Measurements from ENCODE around the gene SLC35A5. TPM values are rescaled to one million over a fixed set of nuclear protein-coding genes. Genes with fewer than 3 reads are reported as not detected.
"Not testable (repeated sequence)": the region's sequence is repeated elsewhere in the genome, so short reads cannot be mapped to it uniquely, and the experiment has no call there.

SLC35A5 gene
- total RNA-seq, 1 experiment from 2014 or later: 19.1 TPM

- POLR2A ChIA-PET: interaction anchor here (0.7 kb wide), 1 partner anchor 314 kb away, joined by 3 read pairs; no protein-coding TSS in a partner anchor
- H3K36me3 Mint-ChIP-seq (ENCODE audit: insufficient read depth, unreplicated experiment): peaks cover 36% of the 10 kb centered on the region
- H3K9me3 ChIP-seq: no peaks in the 10 kb centered on the region
- no peaks in the 10 kb centered on the region for H3K27me3 Mint-ChIP-seq (ENCODE audit: insufficient read depth, unreplicated experiment)
- intact Hi-C loops (cut with micrococcal nuclease; ENCODE audit: unreplicated experiment): loop anchor here (5.0 kb wide), 1 partner anchor 432 kb away; the partner anchor contains the start of gene GTPBP8
- no peak for TF ChIP-seq CTCF (IDR thresholded peaks at IDR 0.05; ENCODE audit: insufficient read depth in 1 of 2, low read depth in 1 of 2, low read length in 1 of 2, severe bottlenecking in 1 of 2, unreplicated experiment in 1 of 2)
- H3K27me3 ChIP-seq (replicated peaks; ENCODE audit: control insufficient read depth, insufficient read depth, low read length): no peaks in the 10 kb centered on the region
- CTCF ChIA-PET: no interaction called here
- no peak for DNase-seq
- H3K4me3 ChIP-seq (ENCODE audit: low read depth, low read length): peak overlapping the region; percentile 92
- peaks cover 12% of the 10 kb centered on the region for H3K4me1 Mint-ChIP-seq (ENCODE audit: low read depth, unreplicated experiment)
- H3K36me3 ChIP-seq (ENCODE audit: control insufficient read depth, insufficient read depth, low read length): no peaks in the 10 kb centered on the region
- no TSS peak for BruUV-seq (replicated peaks)
- peak overlapping the region; percentile 97 for H3K27ac Mint-ChIP-seq (ENCODE audit: unreplicated experiment)
- no peaks in the 10 kb centered on the region for H3K9me3 Mint-ChIP-seq (ENCODE audit: unreplicated experiment)
- H3K4me1 ChIP-seq: peaks cover 5% of the 10 kb centered on the region; the same call in 1 of the 2 replicates
- peak overlapping the region; percentile 95 for H3K4me3 Mint-ChIP-seq (ENCODE audit: unreplicated experiment)
Measured at GRCh38 chr3:112560307-112560706, 1.5 kb upstream of the SLC35A5 start.

- Mint-ChIP-seq H3K9me3 (ENCODE audit: unreplicated experiment) (no peaks in the 10 kb centered on the region), H3K27ac (ENCODE audit: unreplicated experiment) (peak overlapping the region; percentile 97), H3K36me3 (ENCODE audit: insufficient read depth, unreplicated experiment) (peaks cover 37% of the 10 kb centered on the region), H3K27me3 (ENCODE audit: insufficient read depth, unreplicated experiment) (no peaks in the 10 kb centered on the region), H3K4me3 (ENCODE audit: unreplicated experiment) (peak overlapping the region; percentile 95), H3K4me1 (ENCODE audit: low read depth, unreplicated experiment) (peaks cover 18% of the 10 kb centered on the region)
- ChIA-PET CTCF (no interaction called here), POLR2A (interaction anchor here (0.7 kb wide), 1 partner anchor 315 kb away, joined by 3 read pairs; no protein-coding TSS in a partner anchor)
- no peaks in the 10 kb centered on the region for H3K9me3 ChIP-seq
- peak; percentile 78 to 79 for DNase-seq
- no peaks in the 10 kb centered on the region for H3K27me3 ChIP-seq (replicated peaks; ENCODE audit: control insufficient read depth, insufficient read depth, low read length)
- no peak for TF ChIP-seq CTCF (IDR thresholded peaks at IDR 0.05; ENCODE audit: insufficient read depth in 1 of 2, low read depth in 1 of 2, low read length in 1 of 2, severe bottlenecking in 1 of 2, unreplicated experiment in 1 of 2)
- H3K36me3 ChIP-seq (ENCODE audit: control insufficient read depth, insufficient read depth, low read length): no peaks in the 10 kb centered on the region
- intact Hi-C loops (cut with micrococcal nuclease; ENCODE audit: unreplicated experiment): loop anchor here (5.0 kb wide), 1 partner anchor 431 kb away; the partner anchor contains the start of gene GTPBP8
- peak overlapping the region; percentile 92 for H3K4me3 ChIP-seq (ENCODE audit: low read depth, low read length)
- peaks cover 5% of the 10 kb centered on the region; the same call in 1 of the 2 replicates for H3K4me1 ChIP-seq
- TSS peak; percentile 42 for BruUV-seq (replicated peaks)
Measured at GRCh38 chr3:112560721-112561483, 943 bp upstream of the SLC35A5 start.

GRCh38 chr3:112561484-112561733 lies 436 bp upstream of the SLC35A5 start:
- Histone ChIP-seq H3K36me3 (ENCODE audit: control insufficient read depth, insufficient read depth, low read length) (no peaks in the 10 kb centered on the region), H3K4me3 (ENCODE audit: low read depth, low read length) (peak overlapping the region; percentile 92), H3K27me3 (replicated peaks; ENCODE audit: control insufficient read depth, insufficient read depth, low read length) (no peaks in the 10 kb centered on the region), H3K9me3 (no peaks in the 10 kb centered on the region), H3K4me1 (peaks cover 5% of the 10 kb centered on the region; the same call in 1 of the 2 replicates)
- no peak for TF ChIP-seq CTCF (IDR thresholded peaks at IDR 0.05; ENCODE audit: insufficient read depth in 1 of 2, low read depth in 1 of 2, low read length in 1 of 2, severe bottlenecking in 1 of 2, unreplicated experiment in 1 of 2)
- Mint-ChIP-seq H3K27me3 (ENCODE audit: insufficient read depth, unreplicated experiment) (no peaks in the 10 kb centered on the region), H3K36me3 (ENCODE audit: insufficient read depth, unreplicated experiment) (peaks cover 34% of the 10 kb centered on the region), H3K27ac (ENCODE audit: unreplicated experiment) (peak overlapping the region; percentile 97), H3K9me3 (ENCODE audit: unreplicated experiment) (no peaks in the 10 kb centered on the region), H3K4me3 (ENCODE audit: unreplicated experiment) (peak overlapping the region; percentile 95), H3K4me1 (ENCODE audit: low read depth, unreplicated experiment) (peaks cover 23% of the 10 kb centered on the region)
- no TSS peak for BruUV-seq (replicated peaks)
- POLR2A ChIA-PET: no interaction called here
- CTCF ChIA-PET: interaction anchor here (1.5 kb wide), 1 partner anchor 21 kb away, joined by 6 read pairs; no protein-coding TSS in a partner anchor
- intact Hi-C loops (cut with micrococcal nuclease; ENCODE audit: unreplicated experiment): loop anchor here (5.0 kb wide), 1 partner anchor 431 kb away; the partner anchor contains the start of gene GTPBP8
- no peak for DNase-seq

GRCh38 chr3:112564247-112564939 lies 2.5 kb downstream of the SLC35A5 start:
- H3K27me3 Mint-ChIP-seq (ENCODE audit: insufficient read depth, unreplicated experiment); H3K4me3 ChIP-seq (ENCODE audit: low read depth, low read length); CTCF ChIA-PET; DNase-seq; H3K27me3 ChIP-seq (replicated peaks; ENCODE audit: control insufficient read depth, insufficient read depth, low read length); H3K4me1 ChIP-seq; H3K27ac Mint-ChIP-seq (ENCODE audit: unreplicated experiment); H3K9me3 ChIP-seq; POLR2A ChIA-PET; H3K4me3 Mint-ChIP-seq (ENCODE audit: unreplicated experiment); H3K36me3 ChIP-seq (ENCODE audit: control insufficient read depth, insufficient read depth, low read length); H3K9me3 Mint-ChIP-seq (ENCODE audit: unreplicated experiment); BruUV-seq (replicated peaks): not testable (repeated sequence)
- Mint-ChIP-seq H3K36me3 (ENCODE audit: insufficient read depth, unreplicated experiment) (peaks cover 22% of the 10 kb centered on the region), H3K4me1 (ENCODE audit: low read depth, unreplicated experiment) (peaks cover 25% of the 10 kb centered on the region)
- intact Hi-C loops (cut with micrococcal nuclease; ENCODE audit: unreplicated experiment): loop anchor here (5.0 kb wide), 1 partner anchor 428 kb away; the partner anchor contains the start of gene GTPBP8

Measured in Caco-2 (cell line).